ENCODE measurements around the gene ABCA9. TPM values are rescaled to one million over a fixed set of nuclear protein-coding genes. Genes with fewer than 3 reads are reported as not detected.

Gene ABCA9
- total and polyA plus RNA-seq, 9 of the 15 experiments (the other 6 are each of a cell fraction or from before 2014, with no cell fraction given), result 0.04 TPM; not detected in 8

- TF ChIP-seq CGGBP1 (CRISPR knock-in tag; IDR thresholded peaks at IDR 0.05) (no peak), ESRRA (IDR thresholded peaks at IDR 0.05; ENCODE audit: borderline replicate concordance, low read depth) (peak; percentile 96), VEZF1 (CRISPR knock-in tag; IDR thresholded peaks at IDR 0.05) (peak; percentile 47), NFE2 (IDR thresholded peaks at IDR 0.05; ENCODE audit: low read depth) (peak; percentile 99), ATF7 (IDR thresholded peaks at IDR 0.05) (peak; percentile 52; the same call in 1 of the 2 replicates), MAFK (IDR thresholded peaks at IDR 0.05; ENCODE audit: low read length) (peak; percentile 89), PATZ1 (CRISPR knock-in tag; IDR thresholded peaks at IDR 0.05; ENCODE audit: borderline replicate concordance) (no peak), C11orf30 (IDR thresholded peaks at IDR 0.05; ENCODE audit: low read depth) (peak; percentile 96), ZNF717 (CRISPR knock-in tag; IDR thresholded peaks at IDR 0.05) (no peak), NCOR1 (IDR thresholded peaks at IDR 0.05) (peak; percentile 95), BCLAF1 (IDR thresholded peaks at IDR 0.05; ENCODE audit: borderline replicate concordance in 1 of 2, control insufficient read depth in 1 of 2, low read depth in 2 of 2, low read length in 1 of 2) (no peak), BMI1 (IDR thresholded peaks at IDR 0.05; ENCODE audit: low read length) (no peak), ZNF57 (CRISPR knock-in tag; IDR thresholded peaks at IDR 0.05) (no peak), FOXO4 (CRISPR knock-in tag; IDR thresholded peaks at IDR 0.05) (no peak), E2F8 (IDR thresholded peaks at IDR 0.05; ENCODE audit: low read depth, partially characterized antibody) (peak; percentile 69), U2AF2 (optimal IDR thresholded peaks at IDR 0.05; ENCODE audit: low read depth, low read length) (no peak), CBFB (CRISPR knock-in tag; IDR thresholded peaks at IDR 0.05) (no peak), EP400 (IDR thresholded peaks at IDR 0.05) (peak; percentile 77)
These were observed 32.6 kb upstream of the ABCA9 start (continued) for GRCh38 chr17:69093279-69093789.
